HG02970 (cell line): ENCODE measurements around the gene SLC25A29.
"Not testable (repeated sequence)": the region's sequence is repeated elsewhere in the genome, so short reads cannot be mapped to it uniquely, and the experiment has no call there.

Experiments
- ATAC-seq: cut with Tn5 transposase; IDR thresholded peaks from one replicate; pipeline ENCODE4 v1.9.1; 2021; ENCODE audit warnings: mild to moderate bottlenecking, moderate library complexity, moderate number of reproducible peaks; ENCODE audit not compliant: unreplicated experiment, low FRiP score

Gene SLC25A29

DNA sequence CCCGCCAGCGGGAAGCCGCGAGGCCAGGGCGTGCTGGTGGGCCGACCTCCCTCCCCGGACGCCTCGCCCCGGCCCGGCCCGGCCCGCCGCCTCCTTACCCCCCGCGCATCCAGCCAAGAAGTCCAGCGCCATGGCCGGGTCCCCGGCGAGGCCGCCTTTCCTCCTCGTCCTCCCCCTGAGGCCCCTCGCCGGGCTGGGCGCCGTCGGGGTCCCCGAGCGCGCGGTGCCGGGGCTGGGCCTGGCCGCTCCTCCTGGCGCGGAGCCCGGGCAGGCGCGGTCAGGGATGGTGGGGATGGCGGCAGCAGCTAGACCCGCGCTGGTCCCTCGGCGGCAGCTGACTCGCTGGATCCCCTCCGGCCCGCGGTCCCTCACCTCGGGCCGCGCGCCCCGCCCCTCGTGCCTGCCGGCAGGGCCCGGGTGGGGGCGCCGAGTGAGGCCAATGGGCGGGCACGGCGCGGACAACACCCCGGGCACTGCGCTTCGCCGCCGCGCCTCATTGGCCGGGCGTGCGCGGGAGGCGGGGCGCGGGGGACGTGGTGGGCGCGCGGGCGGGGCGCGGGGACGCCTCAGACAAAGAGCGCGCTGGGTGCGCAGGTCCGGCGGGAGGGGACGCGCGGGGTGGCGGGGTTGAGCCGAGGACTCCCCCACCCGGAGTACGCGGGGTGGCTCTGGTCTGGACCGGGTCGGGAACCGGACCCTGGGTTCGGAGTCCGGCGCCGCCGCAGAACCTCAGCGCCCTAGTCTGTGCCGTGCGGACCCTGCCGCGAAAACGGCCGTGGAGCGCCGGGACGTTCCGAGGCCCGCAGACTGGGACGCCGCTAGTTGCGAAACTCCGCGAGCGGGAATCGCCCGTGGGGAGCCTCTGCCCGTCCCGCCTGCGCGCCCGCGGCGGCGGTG is at the start of gene SLC25A29:
Gene SLC25A29 (minus strand): TSS at position 344 of the 897 bp plus-strand sequence. CDS start 212 bp downstream, at position 132.
- ATAC-seq, result peak; percentile 78

- ATAC-seq, result no peak
Measured at GRCh38 chr14:100350986-100351385, 44.7 kb upstream of the SLC25A29 start.

DNA sequence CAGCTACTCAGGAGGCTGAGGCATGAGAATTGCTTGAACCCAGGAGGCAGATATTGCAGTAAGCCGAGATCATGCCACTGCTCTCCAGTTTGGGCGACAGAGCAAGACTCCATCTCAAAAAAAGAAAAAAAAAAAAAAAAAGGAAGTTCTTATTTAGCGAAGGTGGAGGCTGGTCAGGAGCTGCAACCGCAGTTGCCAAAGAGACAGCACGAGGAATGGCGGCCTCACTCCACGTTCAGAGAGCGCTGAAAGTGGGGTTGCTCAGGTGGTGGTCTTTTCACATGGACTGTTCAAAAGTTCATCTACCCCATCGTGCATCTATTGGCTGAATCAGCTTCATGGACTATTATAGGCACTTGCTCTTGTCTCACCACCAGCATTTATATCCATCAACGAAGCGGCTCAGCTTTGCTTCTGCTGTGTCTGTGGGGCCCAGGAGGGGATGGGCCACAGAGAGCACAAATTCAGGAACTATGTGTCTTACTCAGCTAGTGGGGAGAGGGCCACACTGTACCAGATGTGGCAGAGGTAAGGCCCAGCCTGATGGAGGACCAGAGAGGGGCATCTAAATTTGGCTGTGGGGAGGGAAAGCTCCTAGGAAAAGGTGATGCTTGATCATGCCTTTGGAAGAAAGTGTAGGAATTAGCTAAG is 44.2 kb upstream of the SLC25A29 start:
- ATAC-seq, result no peak

GRCh38 chr14:100348784-100349685 is 42.8 kb upstream of the SLC25A29 start:
- no peak for ATAC-seq

- no peak for ATAC-seq
Measured at GRCh38 chr14:100348253-100348729, 42.0 kb upstream of the SLC25A29 start.

DNA sequence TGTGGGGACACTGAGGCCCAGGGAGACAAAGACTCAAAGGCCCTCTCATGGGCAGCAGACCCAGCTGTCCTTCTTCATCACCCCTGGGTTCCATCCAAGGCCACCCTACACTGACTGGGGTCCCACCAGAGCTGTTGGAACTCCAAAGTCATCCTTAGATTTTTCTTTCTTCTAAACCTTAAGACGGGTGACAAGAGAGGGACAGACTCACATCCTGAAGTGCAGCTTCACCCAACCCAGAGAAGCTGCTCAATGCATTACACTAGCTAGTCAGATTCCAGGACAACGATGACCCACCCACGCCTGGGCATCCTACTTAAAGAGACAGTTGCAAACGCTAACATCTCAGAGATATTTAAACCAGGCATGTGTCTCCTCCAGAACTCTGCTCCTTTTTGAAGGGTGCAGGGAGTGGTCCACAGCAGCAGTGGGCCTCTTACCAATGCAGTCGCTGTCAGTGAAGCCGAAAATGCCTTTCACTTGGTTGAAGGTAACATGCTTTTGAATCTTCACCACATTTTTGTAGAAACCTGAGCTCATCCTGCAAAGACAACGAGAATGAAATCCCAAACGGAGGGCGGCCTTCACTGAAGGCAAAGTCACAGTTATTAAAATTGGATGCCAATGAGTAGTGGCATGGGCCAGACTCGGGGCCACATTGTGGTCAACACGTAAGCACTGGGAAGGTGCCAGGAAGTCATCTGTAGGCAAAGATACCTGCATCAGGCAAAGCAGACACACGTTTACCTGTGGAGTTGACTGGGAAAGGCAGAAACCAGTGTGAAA is 40.3 kb upstream of the SLC25A29 start:
- no peak for ATAC-seq

DNA sequence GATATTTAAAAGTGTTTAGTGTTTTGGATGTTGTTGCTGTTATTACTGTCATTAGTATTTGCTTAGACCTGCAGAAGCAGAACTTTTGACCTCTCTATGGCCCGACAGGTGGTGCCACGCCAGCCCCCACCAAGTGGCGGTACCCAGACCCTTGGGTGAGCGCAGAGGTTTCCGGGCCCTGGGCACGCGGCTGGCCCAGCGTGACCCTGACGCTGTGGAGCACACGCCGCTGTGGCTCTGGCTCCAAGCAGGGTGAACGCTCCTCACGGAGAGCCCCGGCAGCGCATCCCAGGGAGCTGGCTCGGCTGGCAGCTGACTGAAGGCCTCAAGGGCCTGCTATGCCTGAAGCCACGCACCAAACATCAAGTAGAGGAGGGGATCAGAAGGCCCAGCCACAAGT is 39.5 kb upstream of the SLC25A29 start:
- no peak for ATAC-seq

GRCh38 chr14:100344657-100345056 is 38.4 kb upstream of the SLC25A29 start:
- not testable (repeated sequence) for ATAC-seq

DNA sequence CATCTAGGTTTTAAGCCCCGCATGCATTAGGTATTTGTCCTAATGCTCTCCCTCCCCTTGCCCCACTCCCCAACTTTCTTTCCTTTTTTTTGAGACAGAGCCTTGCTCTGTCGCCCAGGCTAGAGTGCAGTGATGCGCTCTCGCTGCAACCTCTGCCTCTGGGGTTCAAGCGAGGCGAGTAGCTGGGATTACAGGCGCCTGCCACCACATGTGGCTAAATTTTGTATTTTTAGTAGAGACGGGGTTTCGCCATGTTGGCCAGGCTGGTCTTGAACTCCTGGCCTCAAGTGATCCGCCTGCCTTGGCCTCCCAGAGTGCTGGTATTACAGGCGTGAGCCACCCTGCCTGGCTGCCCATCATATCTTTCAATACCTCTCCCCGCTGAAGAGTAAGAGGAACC is 36.6 kb upstream of the SLC25A29 start:
- ATAC-seq, result not testable (repeated sequence)

DNA sequence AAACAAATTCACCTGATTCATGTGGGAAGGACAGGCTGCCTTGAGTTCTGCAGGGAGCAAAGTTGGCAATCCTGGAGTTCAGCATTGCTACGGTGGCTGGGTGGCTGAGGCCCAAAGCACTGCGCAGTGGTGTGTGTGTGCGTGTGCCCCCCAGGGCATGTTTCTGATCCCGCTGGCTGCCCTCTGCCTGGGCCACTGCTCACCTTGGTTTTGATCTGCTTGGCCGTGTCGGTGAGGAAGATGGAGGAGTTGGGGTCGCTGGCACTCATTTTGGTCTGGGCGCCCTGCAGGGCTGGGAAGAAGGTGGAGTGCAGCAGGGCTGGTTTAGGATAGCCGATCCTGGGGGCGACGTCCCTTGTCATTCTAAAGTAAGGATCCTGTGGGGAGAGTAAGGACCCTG is 36.0 kb upstream of the SLC25A29 start:
- ATAC-seq, result no peak

GRCh38 chr14:100341301-100342031 is 35.2 kb upstream of the SLC25A29 start:
- no peak for ATAC-seq

- no peak for ATAC-seq
Measured at GRCh38 chr14:100340423-100340813, 34.2 kb upstream of the SLC25A29 start.

DNA sequence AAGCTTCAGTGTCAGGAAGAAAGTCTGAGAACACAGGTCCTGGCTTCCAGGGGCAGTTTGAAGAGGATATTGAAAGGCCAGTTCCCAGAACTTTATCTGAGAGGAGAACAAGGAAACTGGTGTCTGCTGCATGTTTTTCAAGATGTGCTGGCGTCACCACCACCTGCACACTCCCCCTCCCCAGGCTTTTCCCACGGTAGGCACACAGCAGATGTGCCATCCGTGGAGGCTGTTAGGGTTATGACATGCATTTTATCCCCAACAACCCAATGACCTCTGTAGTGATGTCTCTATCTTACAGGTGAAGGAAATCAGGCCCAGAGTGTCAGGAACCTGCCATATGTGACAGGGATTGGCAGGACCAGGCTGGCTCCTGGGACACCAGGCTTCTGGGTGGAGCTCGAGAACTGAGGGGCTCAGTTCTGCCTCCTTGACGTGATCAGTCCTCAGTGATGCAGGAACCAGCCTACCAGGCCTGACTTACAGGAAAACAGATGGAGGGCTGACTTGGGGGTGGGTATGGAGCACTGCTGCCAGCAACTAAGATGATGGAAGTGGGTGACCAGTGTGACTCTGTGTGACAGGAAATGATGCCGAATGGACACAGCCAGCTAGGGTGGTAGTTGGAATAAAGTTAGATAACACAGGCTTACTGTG is 33.6 kb upstream of the SLC25A29 start:
- ATAC-seq, result no peak

GRCh38 chr14:100336618-100337530 is 30.6 kb upstream of the SLC25A29 start:
- no peak for ATAC-seq

DNA sequence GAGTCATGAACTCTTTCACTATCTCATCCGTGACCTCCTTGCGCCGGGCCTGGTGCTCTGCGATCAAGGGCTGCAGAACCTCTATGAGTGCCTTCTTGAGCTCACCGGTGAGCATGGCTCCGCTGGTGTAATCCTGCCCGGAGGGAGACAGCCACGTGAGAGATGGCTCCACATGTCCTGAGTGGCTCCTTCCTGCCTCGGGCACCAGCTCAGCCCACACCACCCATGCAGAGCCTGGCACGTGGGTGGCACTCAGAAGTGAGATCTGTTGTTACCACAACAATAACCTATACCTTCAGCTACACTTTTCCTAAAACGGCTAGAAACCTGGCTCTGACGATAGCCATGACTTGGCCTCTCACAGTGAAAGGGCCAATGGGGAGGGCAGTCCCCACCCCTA is 28.7 kb upstream of the SLC25A29 start:
- no peak for ATAC-seq

- no peak for ATAC-seq
Measured at GRCh38 chr14:100333827-100334226, 27.6 kb upstream of the SLC25A29 start.

DNA sequence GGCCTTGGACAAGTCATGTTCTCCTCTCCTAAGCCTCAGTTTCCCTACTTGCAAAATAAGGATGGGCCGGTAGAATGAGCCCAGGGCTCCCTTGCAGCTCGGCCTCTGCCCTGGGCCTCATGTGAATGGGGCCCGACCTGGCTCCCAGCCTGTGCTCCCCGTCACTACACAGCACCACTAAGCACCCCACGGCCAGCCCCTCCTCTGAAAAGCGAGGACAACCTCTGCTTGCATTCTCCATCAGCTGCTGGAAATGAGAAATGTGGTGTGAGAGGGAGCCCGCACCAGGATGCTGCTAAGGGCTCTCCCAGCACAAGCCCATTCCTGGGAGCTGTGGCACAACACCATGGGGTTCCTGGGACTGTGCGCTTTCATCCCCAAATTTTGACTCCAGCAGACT is 27.1 kb upstream of the SLC25A29 start:
- ATAC-seq, result no peak

GRCh38 chr14:100332797-100333196 is 26.6 kb upstream of the SLC25A29 start:
- no peak for ATAC-seq
